Measurements from ENCODE around the gene UBE2Q2. TPM values are rescaled to one million over a fixed set of nuclear protein-coding genes. Genes with fewer than 3 reads are reported as not detected.
"Not testable (repeated sequence)": the region's sequence is repeated elsewhere in the genome, so short reads cannot be mapped to it uniquely, and the experiment has no call there.

UBE2Q2 gene
- total and polyA plus RNA-seq, 2 experiments from 2014 or later, result 44.1 to 63.6 TPM

- Histone ChIP-seq H3K9me3 (ENCODE audit: low read depth) (no peaks in the 10 kb centered on the region), H3K4me2 (ENCODE audit: unreplicated experiment) (no peak overlapping the region), H3K27ac (no peak overlapping the region), H3K27me3 (replicated peaks; ENCODE audit: insufficient read depth) (no peaks in the 10 kb centered on the region), H3K4me1 (ENCODE audit: insufficient read depth) (no peaks in the 10 kb centered on the region), H3K9ac (no peak overlapping the region), H3K4me3 (no peak overlapping the region), H3K9me2 (ENCODE audit: insufficient read depth) (no peaks in the 10 kb centered on the region), H4K20me1 (ENCODE audit: insufficient read depth) (no peaks in the 10 kb centered on the region), H2AFZ (no peak overlapping the region), H3K79me2 (ENCODE audit: insufficient read depth) (peaks cover 86% of the 10 kb centered on the region), H3F3A (ENCODE audit: insufficient read depth) (no peaks in the 10 kb centered on the region), H3K36me3 (ENCODE audit: low read depth) (peaks cover 16% of the 10 kb centered on the region; the same call in 1 of the 2 replicates)
- no peak for DNase-seq
- in situ Hi-C loops (cut with MboI), result no loop called here
- no peak for TF ChIP-seq EZH2 (IDR thresholded peaks at IDR 0.05; ENCODE audit: insufficient read depth, poor library complexity, severe bottlenecking)
- no peak for TF ChIP-seq EZH2phosphoT487 (IDR thresholded peaks at IDR 0.05; ENCODE audit: insufficient read depth, low read depth)
Observed at GRCh38 chr15:75866916-75867315, 23.7 kb downstream of the UBE2Q2 start.

GRCh38 chr15:75867449-75867848 lies 24.2 kb downstream of the UBE2Q2 start:
- Histone ChIP-seq H3K27ac (no peak overlapping the region), H3F3A (ENCODE audit: insufficient read depth) (no peaks in the 10 kb centered on the region), H3K4me3 (no peak overlapping the region), H3K4me1 (ENCODE audit: insufficient read depth) (no peaks in the 10 kb centered on the region), H4K20me1 (ENCODE audit: insufficient read depth) (no peaks in the 10 kb centered on the region), H3K27me3 (replicated peaks; ENCODE audit: insufficient read depth) (no peaks in the 10 kb centered on the region), H3K9me2 (ENCODE audit: insufficient read depth) (no peaks in the 10 kb centered on the region), H3K9me3 (ENCODE audit: low read depth) (no peaks in the 10 kb centered on the region), H3K36me3 (ENCODE audit: low read depth) (peaks cover 16% of the 10 kb centered on the region; the same call in 1 of the 2 replicates), H3K9ac (no peak overlapping the region), H3K4me2 (ENCODE audit: unreplicated experiment) (no peak overlapping the region), H3K79me2 (ENCODE audit: insufficient read depth) (peaks cover 81% of the 10 kb centered on the region), H2AFZ (no peak overlapping the region)
- no peak for DNase-seq
- in situ Hi-C loops (cut with MboI), result no loop called here
- WGBS, 2 experiments (ENCODE audit: low coverage in 1 of 2, low lambda C conversion rate in 2 of 2, missing lambda C conversion rate in 2 of 2), result 81 to 87% methylated on average over 4 of the region's 4 CpGs
- TF ChIP-seq EZH2phosphoT487 (IDR thresholded peaks at IDR 0.05; ENCODE audit: insufficient read depth, low read depth) (no peak), EZH2 (IDR thresholded peaks at IDR 0.05; ENCODE audit: insufficient read depth, poor library complexity, severe bottlenecking) (no peak)

- in situ Hi-C loops (cut with MboI), result no loop called here
- no peak overlapping the region for H3K27ac ChIP-seq
- DNase-seq, result no peak
- H3K9ac ChIP-seq, result no peak overlapping the region
- no peak overlapping the region for H3K4me3 ChIP-seq
- WGBS, 2 experiments (ENCODE audit: low coverage in 1 of 2, low lambda C conversion rate in 2 of 2, missing lambda C conversion rate in 2 of 2), result 97 to 98% methylated on average over 3 of the region's 3 CpGs
- peaks cover 19% of the 10 kb centered on the region for H3K36me3 ChIP-seq (ENCODE audit: low read depth)
- no peak overlapping the region for H3K4me2 ChIP-seq (ENCODE audit: unreplicated experiment)
- no peak overlapping the region for H2AFZ ChIP-seq
- no peaks in the 10 kb centered on the region for H3F3A ChIP-seq (ENCODE audit: insufficient read depth)
- H3K9me2 ChIP-seq (ENCODE audit: insufficient read depth), result no peaks in the 10 kb centered on the region
- TF ChIP-seq EZH2 (IDR thresholded peaks at IDR 0.05; ENCODE audit: insufficient read depth, poor library complexity, severe bottlenecking), result no peak
- no peak for TF ChIP-seq EZH2phosphoT487 (IDR thresholded peaks at IDR 0.05; ENCODE audit: insufficient read depth, low read depth)
- no peaks in the 10 kb centered on the region for H3K9me3 ChIP-seq (ENCODE audit: low read depth)
- H3K4me1 ChIP-seq (ENCODE audit: insufficient read depth), result no peaks in the 10 kb centered on the region
- no peaks in the 10 kb centered on the region for H4K20me1 ChIP-seq (ENCODE audit: insufficient read depth)
- H3K27me3 ChIP-seq (replicated peaks; ENCODE audit: insufficient read depth), result no peaks in the 10 kb centered on the region
- H3K79me2 ChIP-seq (ENCODE audit: insufficient read depth), result peaks cover 80% of the 10 kb centered on the region
Observed at GRCh38 chr15:75868019-75868418, 24.8 kb downstream of the UBE2Q2 start.

GRCh38 chr15:75869446-75869845 lies 26.2 kb downstream of the UBE2Q2 start:
- Histone ChIP-seq H3K9me2 (ENCODE audit: insufficient read depth) (no peaks in the 10 kb centered on the region), H2AFZ (no peak overlapping the region), H3K27ac (no peak overlapping the region), H3K9ac (no peak overlapping the region), H3K4me3 (no peak overlapping the region), H4K20me1 (ENCODE audit: insufficient read depth) (no peaks in the 10 kb centered on the region), H3K4me2 (ENCODE audit: unreplicated experiment) (no peak overlapping the region), H3K36me3 (ENCODE audit: low read depth) (peaks cover 27% of the 10 kb centered on the region), H3K79me2 (ENCODE audit: insufficient read depth) (peaks cover 73% of the 10 kb centered on the region), H3K4me1 (ENCODE audit: insufficient read depth) (no peaks in the 10 kb centered on the region), H3K27me3 (replicated peaks; ENCODE audit: insufficient read depth) (no peaks in the 10 kb centered on the region), H3K9me3 (ENCODE audit: low read depth) (no peaks in the 10 kb centered on the region), H3F3A (ENCODE audit: insufficient read depth) (no peaks in the 10 kb centered on the region)
- TF ChIP-seq EZH2 (IDR thresholded peaks at IDR 0.05; ENCODE audit: insufficient read depth, poor library complexity, severe bottlenecking) (no peak), EZH2phosphoT487 (IDR thresholded peaks at IDR 0.05; ENCODE audit: insufficient read depth, low read depth) (no peak)
- DNase-seq, result no peak
- in situ Hi-C loops (cut with MboI), result no loop called here

- H3K27me3 ChIP-seq (replicated peaks; ENCODE audit: insufficient read depth); H3K27ac ChIP-seq; H3K9me3 ChIP-seq (ENCODE audit: low read depth); H3K4me2 ChIP-seq (ENCODE audit: unreplicated experiment); H3K4me1 ChIP-seq (ENCODE audit: insufficient read depth); DNase-seq; H3K9me2 ChIP-seq (ENCODE audit: insufficient read depth); H3F3A ChIP-seq (ENCODE audit: insufficient read depth); in situ Hi-C loops (cut with MboI); H3K4me3 ChIP-seq; H4K20me1 ChIP-seq (ENCODE audit: insufficient read depth); H2AFZ ChIP-seq; H3K9ac ChIP-seq: not testable (repeated sequence)
- 95 to 100% methylated on average over 1 of the region's 1 CpG for WGBS, 2 experiments (ENCODE audit: low coverage in 1 of 2, low lambda C conversion rate in 2 of 2, missing lambda C conversion rate in 2 of 2)
- Histone ChIP-seq H3K36me3 (ENCODE audit: low read depth) (peaks cover 37% of the 10 kb centered on the region), H3K79me2 (ENCODE audit: insufficient read depth) (peaks cover 67% of the 10 kb centered on the region)
Observed at GRCh38 chr15:75871589-75871988, 28.3 kb downstream of the UBE2Q2 start.
